GM18858 (cell line): ENCODE data around the gene INSRR.

Experiments used
- ATAC-seq: cut with Tn5 transposase; IDR thresholded peaks from one replicate; pipeline ENCODE4 v1.9.1; 2021; ENCODE audit not compliant: unreplicated experiment

The INSRR gene

DNA sequence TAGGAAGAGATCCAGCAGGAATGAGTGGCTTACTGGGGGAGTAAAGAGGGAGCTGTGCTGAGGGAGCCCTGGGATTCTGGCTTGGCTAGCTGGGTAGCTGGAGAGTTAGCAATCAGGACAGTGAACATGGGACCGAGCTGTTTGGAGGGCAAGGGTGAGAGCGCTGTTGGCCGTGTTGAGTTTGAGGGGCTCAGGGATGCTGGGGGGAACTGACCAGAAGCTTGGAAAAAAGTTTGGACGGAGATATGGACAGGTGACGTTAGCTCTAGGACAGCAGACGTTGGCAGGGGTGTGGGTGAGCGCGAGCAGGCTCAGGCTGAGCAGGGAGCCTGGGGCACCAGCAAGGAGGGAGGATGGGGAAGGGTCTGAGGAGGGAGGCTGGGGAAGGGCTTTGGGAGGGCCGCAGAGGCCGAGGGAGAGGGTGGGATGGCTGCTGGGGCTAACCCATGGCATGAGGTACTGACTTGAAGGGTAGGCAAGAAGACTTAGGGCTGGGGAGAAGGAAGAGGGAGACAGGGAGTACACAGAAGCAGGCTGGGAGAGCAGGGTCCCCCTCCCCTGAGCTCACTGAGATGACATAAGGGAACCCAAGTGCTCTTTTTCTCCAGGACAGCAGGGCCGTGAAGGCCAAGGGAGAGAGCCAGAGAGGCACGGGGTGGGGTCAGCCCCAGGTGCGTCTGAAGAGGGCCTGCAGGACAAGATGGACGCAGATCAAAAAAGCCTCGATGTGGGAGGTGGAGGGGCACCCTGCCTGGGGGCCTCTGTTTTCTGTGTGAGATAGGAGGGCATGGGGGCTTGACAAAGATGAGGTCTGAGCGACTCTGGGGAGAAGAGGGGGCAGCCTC lies 50.5 kb downstream of the INSRR start:
- no peak for ATAC-seq

DNA sequence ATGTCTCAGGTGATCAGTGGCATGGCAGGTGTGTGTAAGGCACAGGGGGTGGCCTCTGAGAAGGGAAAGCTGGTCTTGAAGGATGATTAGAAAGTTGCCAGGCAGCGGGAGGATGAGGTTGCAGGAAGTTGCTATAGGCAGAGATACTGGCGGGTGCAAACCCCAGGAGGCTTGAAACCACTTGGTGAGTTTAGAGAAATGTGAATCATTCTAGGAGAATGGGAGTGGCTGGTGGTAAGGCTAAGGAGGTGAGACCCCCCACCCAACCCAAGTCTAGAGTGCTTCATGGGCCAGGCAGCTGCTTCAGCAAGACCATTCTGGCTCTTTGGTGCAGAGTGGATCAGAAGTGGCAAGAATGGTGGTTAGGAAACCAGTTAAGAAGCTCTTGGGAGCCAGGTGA lies 51.3 kb downstream of the INSRR start:
- ATAC-seq, result no peak

DNA sequence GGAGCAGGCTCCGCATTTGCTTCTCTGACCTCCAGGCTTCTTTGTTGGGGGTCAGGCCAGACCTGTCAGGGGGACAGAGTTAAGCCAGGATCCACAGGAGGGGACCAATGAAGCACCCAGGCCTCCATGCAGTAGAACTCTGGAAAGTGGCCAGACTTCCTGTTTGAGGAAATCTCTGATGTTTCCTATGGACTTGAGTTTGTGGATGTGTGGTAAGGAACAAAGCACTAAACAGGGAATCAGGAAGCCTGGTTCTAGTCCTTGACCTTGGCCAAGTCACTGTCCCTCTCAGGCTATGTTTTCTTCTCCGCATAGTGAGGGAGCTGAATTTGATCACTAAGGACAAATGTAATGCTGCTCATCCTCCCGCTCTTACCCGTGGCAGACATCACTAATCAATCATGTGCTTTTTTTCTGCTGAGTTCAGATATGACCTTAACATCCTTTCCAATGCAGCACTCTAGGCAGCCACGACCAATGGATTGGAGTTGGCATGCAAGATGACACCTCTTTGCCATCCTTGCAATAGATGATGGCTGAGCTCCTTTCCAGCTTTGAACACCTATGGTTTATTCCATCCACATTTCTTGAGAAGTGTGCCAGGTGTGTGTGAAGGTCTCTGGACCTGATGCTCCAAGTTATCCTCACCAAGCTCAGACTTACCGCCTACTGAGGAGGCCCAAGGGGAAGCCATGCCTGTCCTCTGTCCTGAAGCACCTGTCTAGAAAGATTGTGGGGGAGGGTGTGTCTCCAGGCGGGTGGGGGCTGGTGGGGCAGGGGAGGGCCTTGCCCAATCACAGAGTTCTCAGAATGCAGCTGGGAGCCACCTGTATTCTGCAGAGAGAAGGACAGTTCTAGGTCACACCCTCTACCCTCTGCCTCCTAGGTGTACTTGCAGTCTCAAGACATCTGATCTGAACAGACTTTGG lies 52.1 kb downstream of the INSRR start:
- ATAC-seq, result no peak

DNA sequence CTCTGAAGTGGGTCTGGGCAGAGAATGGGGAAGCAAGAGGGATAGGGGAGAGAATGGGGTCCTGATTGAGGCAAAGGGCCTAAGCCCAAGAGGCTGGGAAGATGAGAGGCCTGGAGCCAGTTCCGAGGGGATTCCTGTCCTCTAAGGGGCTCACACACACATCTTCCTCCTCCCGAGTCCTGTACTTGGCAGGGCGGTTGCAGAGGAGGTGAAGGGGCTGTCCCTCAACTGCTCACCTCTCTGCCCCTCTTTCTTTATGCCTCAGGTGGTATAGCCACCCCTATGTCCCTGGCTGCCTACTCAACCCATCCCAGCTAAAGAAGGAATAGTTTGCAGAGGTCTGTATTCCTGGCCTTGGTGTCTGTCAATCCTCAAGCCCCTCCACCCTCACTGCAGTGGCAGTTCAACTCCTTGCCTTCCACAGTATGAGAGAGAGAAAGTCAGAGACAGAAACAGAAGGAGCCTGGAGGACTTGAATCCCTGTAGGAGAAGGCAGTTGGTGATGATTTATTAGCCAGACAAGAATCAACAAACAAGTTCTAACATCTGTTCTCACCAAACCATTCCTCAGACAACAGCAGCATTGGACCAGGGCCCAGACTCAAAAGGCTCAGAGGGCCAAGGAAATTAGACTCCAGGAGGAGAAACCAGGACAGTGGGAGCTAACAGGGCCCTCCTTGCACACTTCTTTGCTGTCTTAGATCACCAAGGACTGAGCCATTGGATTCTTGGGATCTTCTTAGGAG lies 53.0 kb downstream of the INSRR start:
- no peak for ATAC-seq

DNA sequence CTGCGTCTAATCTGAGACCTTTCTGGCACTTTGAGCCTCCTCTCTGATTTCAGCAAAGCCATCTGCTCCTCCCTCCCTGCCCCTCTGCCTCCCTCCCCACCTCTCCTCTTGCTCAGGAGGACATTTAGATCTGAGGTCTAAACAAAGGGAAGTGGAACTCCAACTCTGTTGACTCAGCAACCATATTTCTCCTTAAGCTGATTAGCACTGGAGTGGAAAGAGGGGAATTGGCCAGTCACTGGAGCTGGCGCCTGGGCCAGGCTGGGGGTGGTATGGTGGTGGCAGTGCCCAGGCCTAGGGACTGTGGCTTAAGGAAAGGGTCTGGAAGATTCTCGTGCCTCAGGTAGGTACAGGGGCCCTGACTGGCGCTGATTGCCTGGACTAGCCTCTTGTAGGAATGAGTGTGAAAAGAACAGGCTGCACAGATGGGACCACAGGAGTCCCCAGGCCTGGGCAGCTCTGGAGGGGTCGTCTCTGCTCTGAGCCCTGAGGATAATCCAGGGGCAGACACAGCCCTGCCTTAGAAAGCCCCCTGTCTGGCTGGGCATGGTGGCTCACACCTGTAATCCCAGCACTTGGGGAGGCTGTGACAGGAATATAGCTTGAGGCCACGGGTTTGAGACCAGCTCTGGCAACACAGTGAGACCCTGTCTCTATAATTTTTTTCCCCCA lies 54.2 kb downstream of the INSRR start:
- no peak for ATAC-seq

DNA sequence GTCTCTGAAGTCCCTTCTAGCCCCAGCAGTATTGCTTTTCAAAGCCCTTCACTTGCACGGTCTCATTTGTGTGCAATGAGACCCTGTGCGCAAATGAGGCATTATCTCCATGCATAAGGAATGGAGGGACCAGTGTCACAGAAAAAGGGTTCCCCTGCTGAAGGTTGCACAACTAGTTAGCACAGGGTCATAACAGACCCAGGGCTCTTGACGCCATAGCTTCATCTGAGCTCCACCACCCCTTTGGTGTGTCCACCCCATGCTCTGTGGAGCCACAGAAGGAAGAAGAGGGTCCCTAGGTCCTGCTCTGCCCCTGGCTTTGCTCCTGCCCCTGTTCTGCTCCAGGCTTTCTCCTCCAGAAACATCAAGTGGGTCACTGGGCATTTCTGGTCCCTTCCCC lies 54.9 kb downstream of the INSRR start:
- no peak for ATAC-seq

DNA sequence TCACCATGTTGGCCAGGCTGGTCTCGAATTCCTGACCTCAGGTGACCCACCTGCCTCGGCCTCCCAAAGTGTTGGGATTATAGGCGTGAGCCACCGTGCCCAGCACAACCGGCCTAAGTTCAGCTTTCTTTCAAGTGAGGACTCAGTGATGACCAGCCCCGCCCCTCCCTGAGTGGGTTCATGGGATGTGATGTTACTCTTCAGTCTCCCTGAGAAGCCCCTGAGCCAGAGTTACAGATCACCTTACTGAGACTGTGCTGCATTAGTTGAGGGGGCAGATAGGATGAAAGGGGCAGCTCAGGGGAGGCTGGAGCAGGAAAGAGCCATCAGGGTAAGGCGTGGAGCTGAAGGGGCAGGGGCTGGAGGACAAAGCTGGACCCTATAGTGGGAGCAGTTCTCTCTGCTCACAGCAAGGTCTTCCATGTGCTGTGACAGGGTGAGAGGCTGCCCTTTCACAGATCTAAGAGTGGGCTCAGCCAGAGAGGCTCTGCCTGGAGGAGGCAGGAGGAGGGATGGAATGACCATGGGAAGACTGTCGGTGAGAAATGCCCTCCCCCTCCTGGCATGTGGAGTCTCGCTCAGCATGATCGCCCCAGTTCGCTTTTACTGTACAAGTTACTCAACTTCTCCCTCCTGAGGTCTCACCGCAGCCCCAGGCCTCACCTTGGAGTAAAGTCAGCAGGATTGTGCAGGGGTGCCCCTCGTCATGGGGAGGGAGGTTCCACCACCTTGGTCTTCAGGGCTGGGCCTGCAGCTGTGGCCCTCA lies 55.6 kb downstream of the INSRR start:
- ATAC-seq, result no peak

DNA sequence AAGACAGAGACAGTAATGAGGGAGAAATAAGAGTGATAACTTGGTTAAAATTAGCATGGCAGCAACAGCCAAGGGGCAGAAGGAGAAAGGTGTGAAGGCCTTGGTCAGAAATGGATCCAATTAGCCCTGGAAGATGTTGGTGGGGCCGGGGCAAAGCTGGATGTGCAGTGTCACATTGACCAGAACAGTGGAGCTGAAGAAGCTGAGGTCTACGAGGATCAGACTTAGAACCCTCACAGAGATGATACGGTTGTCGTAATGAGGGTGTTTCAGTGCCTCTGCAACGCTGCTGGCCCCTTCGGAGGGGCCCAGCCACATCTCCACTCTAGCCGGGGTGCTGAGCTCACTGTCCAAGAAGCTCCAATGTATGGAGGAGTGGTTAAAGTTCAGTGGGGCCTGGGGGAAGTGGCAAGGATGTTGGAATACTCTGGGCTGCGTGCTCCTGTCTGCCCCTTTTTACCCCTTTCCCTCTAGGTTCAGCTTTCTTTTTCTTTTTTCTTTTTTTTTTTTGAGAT lies 56.4 kb downstream of the INSRR start:
- ATAC-seq, result no peak

DNA sequence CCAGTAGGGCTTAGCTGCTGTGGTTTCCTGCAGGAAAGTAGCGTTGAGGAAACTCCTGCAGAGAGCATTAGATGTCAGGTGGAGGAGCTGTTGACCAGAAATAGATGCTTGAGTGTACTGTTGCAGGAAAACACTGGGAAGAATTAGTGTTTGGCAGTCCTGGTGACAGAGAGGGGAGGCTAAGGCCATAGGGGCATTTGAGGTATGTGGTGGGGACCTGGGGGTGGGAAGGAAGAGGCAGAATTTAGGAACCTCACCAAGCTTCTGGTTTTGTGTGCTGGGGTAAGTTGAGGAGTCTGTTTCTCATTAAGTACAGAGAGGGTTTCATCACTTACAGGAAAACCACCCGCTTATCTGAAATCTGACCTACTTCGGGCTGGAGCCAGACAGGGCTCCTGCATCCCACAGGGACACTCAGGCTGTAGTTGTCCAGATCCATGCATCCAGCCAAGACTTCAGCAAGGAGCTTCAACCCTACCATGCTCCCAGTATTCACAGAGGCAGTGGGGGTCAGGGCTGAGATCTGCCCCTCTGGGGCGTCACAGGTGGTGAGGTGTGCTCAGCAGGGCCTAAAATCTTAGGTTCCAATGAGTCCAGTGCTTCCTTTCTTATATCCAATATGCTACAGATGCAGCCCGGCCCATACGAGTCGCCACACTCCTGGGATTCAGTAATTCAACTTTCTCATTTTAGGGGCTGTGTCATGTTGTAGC lies 57.4 kb downstream of the INSRR start:
- ATAC-seq, result no peak

DNA sequence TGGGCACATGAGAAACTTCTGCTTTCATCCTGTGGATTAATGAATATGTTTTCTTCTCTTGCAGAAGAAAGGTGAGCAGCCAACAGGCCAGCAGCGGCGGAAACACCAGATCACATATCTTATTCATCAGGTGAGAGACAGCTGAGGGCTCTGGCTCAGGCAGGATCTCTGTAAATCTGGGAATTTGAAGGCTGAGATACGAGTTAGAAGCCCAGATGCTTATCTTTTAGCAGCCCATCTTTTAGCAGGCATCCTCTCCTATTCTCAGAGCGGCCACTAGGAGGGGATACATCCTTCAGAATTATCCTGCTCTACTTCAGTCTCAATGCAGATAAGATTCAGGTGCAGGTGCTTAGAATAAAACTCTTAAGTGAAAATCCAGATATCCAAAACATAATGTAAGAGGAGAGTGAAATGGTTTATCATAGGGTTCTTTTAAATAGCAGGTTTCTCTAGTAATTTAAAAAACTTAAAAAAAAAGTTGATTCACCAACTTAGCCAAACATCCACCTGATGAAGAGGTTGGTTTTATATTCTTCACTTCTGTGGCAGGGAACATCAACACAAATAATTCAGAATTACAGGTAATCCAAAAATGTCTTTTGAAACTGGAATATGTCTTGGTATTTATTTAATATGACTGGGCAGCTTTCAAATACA lies 61.6 kb downstream of the INSRR start:
- no peak for ATAC-seq

DNA sequence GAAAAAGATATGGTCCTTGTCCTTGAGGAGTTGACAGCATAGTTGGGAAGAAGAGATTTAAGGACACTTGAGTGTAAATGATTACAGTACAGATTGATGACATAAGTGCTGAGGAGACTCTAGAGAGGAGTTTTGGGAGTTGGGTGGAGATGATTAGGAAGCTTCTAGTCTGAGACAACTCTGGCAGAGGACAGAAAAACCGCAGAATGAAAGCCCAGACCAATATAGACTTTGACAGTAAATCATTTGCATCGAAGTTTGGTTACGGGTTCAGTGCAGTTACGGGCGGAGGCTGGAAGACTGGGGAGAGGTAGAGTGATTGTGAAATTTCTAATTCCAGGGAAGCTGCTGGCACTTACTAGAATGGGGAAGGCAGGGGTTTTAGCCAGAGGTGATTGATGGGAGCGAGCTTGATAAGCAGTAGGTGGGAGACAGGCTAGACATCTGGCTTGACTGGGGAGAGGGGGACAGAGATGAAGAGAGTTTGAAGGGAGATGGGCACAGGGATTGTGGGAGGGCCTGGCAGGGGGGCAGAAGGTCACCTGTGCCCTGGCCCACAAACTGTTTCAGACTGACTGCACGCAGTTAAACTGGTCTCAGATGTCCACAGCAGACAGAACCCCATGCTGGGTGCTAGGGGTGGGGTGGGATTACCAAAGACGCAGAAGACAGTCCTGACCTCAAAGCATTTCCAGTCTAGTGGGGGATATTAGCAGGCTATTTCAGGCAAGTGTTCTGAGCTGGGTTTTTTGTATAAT lies 62.4 kb downstream of the INSRR start:
- no peak for ATAC-seq

DNA sequence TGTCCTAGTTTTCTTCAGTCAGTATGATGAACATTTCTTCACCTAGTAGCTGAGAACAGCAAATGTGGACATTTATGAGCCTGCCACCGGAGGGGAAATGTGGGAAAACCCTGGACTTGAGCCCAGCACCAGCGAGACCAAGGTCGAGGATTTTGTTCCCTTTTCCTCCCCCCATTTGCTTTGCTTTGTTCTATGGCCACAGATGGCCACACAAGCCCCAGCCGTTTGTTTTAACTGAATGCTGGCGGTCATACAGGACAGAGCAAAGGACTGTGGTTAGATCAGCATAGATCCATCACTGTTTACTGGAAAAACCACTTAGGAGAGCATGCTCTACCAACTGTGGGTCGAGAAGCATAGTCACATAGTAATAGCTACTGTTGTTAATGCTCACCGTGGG lies 63.1 kb downstream of the INSRR start:
- ATAC-seq, result no peak

DNA sequence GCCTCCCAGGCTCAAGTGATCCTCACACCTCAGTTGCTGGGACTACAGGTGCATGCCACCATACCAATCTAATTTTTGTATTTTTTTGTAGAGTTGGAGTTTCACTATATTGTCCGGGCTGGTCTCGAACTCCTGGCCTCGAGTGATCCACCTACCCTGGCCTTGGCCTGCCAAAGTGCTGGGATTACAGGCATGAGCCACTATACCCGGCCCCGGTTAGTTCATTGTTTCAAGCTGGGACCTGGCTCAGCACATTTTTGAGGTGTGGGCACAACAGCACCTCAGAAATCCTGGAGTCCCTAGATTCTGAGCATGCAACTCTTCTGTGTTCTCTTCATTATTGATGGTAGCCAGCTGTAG lies 63.6 kb downstream of the INSRR start:
- no peak for ATAC-seq

DNA sequence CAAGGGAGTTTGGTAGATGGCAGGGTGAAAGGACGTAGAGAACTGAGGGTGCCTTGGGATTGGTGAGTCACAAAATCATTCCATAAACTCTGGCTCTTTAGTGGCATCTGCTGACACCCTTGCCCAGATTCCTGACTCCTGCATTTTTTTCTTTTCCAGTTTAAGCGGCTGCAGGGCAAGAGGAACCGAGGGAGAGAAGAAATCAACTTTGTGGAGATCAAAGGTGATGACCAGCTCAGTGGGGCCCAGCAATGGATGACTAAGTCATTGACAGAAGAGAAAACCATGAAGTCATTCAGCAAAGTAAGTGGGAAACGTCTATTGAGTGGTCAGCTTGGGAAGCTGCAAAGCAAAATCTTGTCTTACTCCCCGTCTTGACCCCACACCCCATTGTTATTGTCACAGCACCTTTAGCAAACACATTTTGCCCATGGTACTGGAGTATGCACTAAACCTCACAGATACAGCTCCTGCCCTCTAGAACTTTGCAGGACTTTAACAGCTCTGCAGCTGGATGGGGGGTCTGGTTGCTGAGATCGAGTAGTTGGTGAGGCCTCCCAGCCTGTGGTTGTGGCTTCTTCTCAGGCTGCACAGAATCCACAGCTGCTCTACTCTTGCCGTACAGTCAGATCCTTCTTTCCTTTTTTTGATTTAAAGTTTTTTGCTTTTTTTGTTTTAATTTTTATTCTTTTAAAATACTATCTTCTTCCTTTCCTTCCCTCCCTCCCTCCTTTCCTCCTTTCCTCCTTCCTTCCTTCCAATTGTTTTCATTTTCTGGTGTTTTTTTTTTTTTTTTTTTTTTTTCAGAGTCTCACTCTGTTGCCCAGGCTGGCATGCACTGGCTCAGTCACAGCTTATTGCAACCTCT lies 64.2 kb downstream of the INSRR start:
- ATAC-seq, result no peak
